ENCODE measurements around the gene ZNF438.

ZNF438 gene

GRCh38 chr10:30840395-30841050, 191.1 kb downstream of the ZNF438 start:
- no peak overlapping the region for H3K4me2 ChIP-seq
- H3K36me3 ChIP-seq: no peaks in the 10 kb centered on the region; a peak in 1 of 22 replicates
- TF ChIP-seq Cebpa-rat (IDR thresholded peaks at IDR 0.05): no peak
- H3K4me3 ChIP-seq: no peak overlapping the region
- no peaks in the 10 kb centered on the region for H3K27me3 ChIP-seq
- H3K27ac ChIP-seq: no peak overlapping the region
- H3K9ac ChIP-seq: no peak overlapping the region
- H3K9me3 ChIP-seq (replicated peaks in 1 of 11): no peaks in the 10 kb centered on the region; a peak in 1 of 22 replicates
- no peaks in the 10 kb centered on the region for H3K4me1 ChIP-seq
- H4K20me1 ChIP-seq: no peaks in the 10 kb centered on the region

GRCh38 chr10:30839652-30840051, 192.0 kb downstream of the ZNF438 start:
- H3K4me2 ChIP-seq: no peak overlapping the region
- no peak overlapping the region for H3K9ac ChIP-seq
- H3K27ac ChIP-seq: no peak overlapping the region
- no peaks in the 10 kb centered on the region for H3K27me3 ChIP-seq
- no peaks in the 10 kb centered on the region; a peak in 1 of 22 replicates for H3K9me3 ChIP-seq (replicated peaks in 1 of 11)
- no peaks in the 10 kb centered on the region for H4K20me1 ChIP-seq
- no peak overlapping the region for H3K4me3 ChIP-seq
- no peaks in the 10 kb centered on the region for H3K4me1 ChIP-seq
- no peaks in the 10 kb centered on the region; a peak in 1 of 22 replicates for H3K36me3 ChIP-seq
- no peak for TF ChIP-seq Cebpa-rat (IDR thresholded peaks at IDR 0.05)

GRCh38 chr10:30836406-30836805, 195.3 kb downstream of the ZNF438 start:
- H3K27me3 ChIP-seq: no peaks in the 10 kb centered on the region
- no peak overlapping the region for H3K9ac ChIP-seq
- no peak overlapping the region for H3K4me3 ChIP-seq
- no peaks in the 10 kb centered on the region for H3K4me1 ChIP-seq
- no peak for TF ChIP-seq Cebpa-rat (IDR thresholded peaks at IDR 0.05)
- no peak overlapping the region for H3K4me2 ChIP-seq
- no peaks in the 10 kb centered on the region; a peak in 1 of 22 replicates for H4K20me1 ChIP-seq
- no peak overlapping the region for H3K27ac ChIP-seq
- no peaks in the 10 kb centered on the region; a peak in 1 of 22 replicates for H3K36me3 ChIP-seq
- H3K9me3 ChIP-seq (replicated peaks in 1 of 11): no peaks in the 10 kb centered on the region; a peak in 1 of 22 replicates

GRCh38 chr10:30835146-30835545, 196.5 kb downstream of the ZNF438 start:
- Histone ChIP-seq H3K9me3 (replicated peaks in 1 of 11) (no peaks in the 10 kb centered on the region; a peak in 1 of 22 replicates), H4K20me1 (no peaks in the 10 kb centered on the region; a peak in 2 of 22 replicates), H3K4me1 (no peaks in the 10 kb centered on the region), H3K9ac (no peak overlapping the region), H3K4me3 (no peak overlapping the region), H3K4me2 (no peak overlapping the region), H3K27ac (no peak overlapping the region), H3K36me3 (no peaks in the 10 kb centered on the region; a peak in 1 of 22 replicates), H3K27me3 (no peaks in the 10 kb centered on the region)
- TF ChIP-seq Cebpa-rat (IDR thresholded peaks at IDR 0.05): no peak

GRCh38 chr10:30834651-30835050, 197.0 kb downstream of the ZNF438 start:
- H3K4me2 ChIP-seq: no peak overlapping the region
- no peak overlapping the region for H3K27ac ChIP-seq
- no peaks in the 10 kb centered on the region for H3K27me3 ChIP-seq
- H3K36me3 ChIP-seq: no peaks in the 10 kb centered on the region; a peak in 1 of 22 replicates
- H3K9ac ChIP-seq: no peak overlapping the region
- no peaks in the 10 kb centered on the region; a peak in 2 of 22 replicates for H4K20me1 ChIP-seq
- H3K4me3 ChIP-seq: no peak overlapping the region
- TF ChIP-seq Cebpa-rat (IDR thresholded peaks at IDR 0.05): no peak
- H3K4me1 ChIP-seq: no peaks in the 10 kb centered on the region
- no peaks in the 10 kb centered on the region; a peak in 1 of 22 replicates for H3K9me3 ChIP-seq (replicated peaks in 1 of 11)

- no peaks in the 10 kb centered on the region; a peak in 1 of 22 replicates for H3K36me3 ChIP-seq
- H3K4me3 ChIP-seq: no peak overlapping the region
- no peaks in the 10 kb centered on the region for H3K27me3 ChIP-seq
- H3K4me1 ChIP-seq: no peaks in the 10 kb centered on the region
- no peaks in the 10 kb centered on the region; a peak in 1 of 22 replicates for H3K9me3 ChIP-seq (replicated peaks in 1 of 11)
- H4K20me1 ChIP-seq: no peaks in the 10 kb centered on the region; a peak in 2 of 22 replicates
- no peak for TF ChIP-seq Cebpa-rat (IDR thresholded peaks at IDR 0.05)
- H3K4me2 ChIP-seq: no peak overlapping the region
- no peak overlapping the region for H3K9ac ChIP-seq
- H3K27ac ChIP-seq: no peak overlapping the region
Observed at GRCh38 chr10:30834153-30834552, 197.5 kb downstream of the ZNF438 start.

- Histone ChIP-seq H3K9me3 (replicated peaks in 1 of 11) (no peaks in the 10 kb centered on the region; a peak in 1 of 22 replicates), H3K27ac (no peak overlapping the region), H3K4me2 (no peak overlapping the region), H3K4me1 (no peaks in the 10 kb centered on the region), H3K27me3 (no peaks in the 10 kb centered on the region), H3K4me3 (no peak overlapping the region), H3K9ac (no peak overlapping the region), H4K20me1 (no peaks in the 10 kb centered on the region; a peak in 2 of 22 replicates), H3K36me3 (no peaks in the 10 kb centered on the region; a peak in 1 of 22 replicates)
- TF ChIP-seq Cebpa-rat (IDR thresholded peaks at IDR 0.05): no peak
Observed at GRCh38 chr10:30833628-30833970, 198.1 kb downstream of the ZNF438 start.

GRCh38 chr10:30832749-30833627, 198.7 kb downstream of the ZNF438 start:
- Histone ChIP-seq H3K4me1 (no peaks in the 10 kb centered on the region), H3K4me3 (no peak overlapping the region), H3K9ac (no peak overlapping the region), H3K27me3 (no peaks in the 10 kb centered on the region), H3K36me3 (no peaks in the 10 kb centered on the region; a peak in 1 of 22 replicates), H3K4me2 (no peak overlapping the region), H3K27ac (no peak overlapping the region), H3K9me3 (replicated peaks in 1 of 11) (no peaks in the 10 kb centered on the region; a peak in 1 of 22 replicates), H4K20me1 (no peaks in the 10 kb centered on the region; a peak in 2 of 22 replicates)
- no peak for TF ChIP-seq Cebpa-rat (IDR thresholded peaks at IDR 0.05)

- Histone ChIP-seq H3K36me3 (no peaks in the 10 kb centered on the region; a peak in 1 of 22 replicates), H3K4me3 (no peak overlapping the region), H3K9me3 (replicated peaks in 1 of 11) (no peaks in the 10 kb centered on the region), H3K4me1 (no peaks in the 10 kb centered on the region), H3K27ac (no peak overlapping the region), H3K4me2 (no peak overlapping the region), H3K27me3 (no peaks in the 10 kb centered on the region), H3K9ac (no peak overlapping the region), H4K20me1 (no peaks in the 10 kb centered on the region; a peak in 2 of 22 replicates)
- TF ChIP-seq Cebpa-rat (IDR thresholded peaks at IDR 0.05): no peak
Observed at GRCh38 chr10:30832001-30832748, 199.5 kb downstream of the ZNF438 start.

All from BLaER1 treated with 17β-estradiol and CSF1 and Interleukin-3, amounts not matched to agents 10 nM and 100 nM (cell line).